HK-2 (cell line): ENCODE data around the gene DDIAS.
"Not testable (repeated sequence)": the region's sequence is repeated elsewhere in the genome, so short reads cannot be mapped to it uniquely, and the experiment has no call there.

ENCODE experiments used
- DNase-seq: peaks from one replicate; pipeline ENCODE4 v3.0.0-alpha.2; 2018; ENCODE audit not compliant: unreplicated experiment

Gene DDIAS, protein sequence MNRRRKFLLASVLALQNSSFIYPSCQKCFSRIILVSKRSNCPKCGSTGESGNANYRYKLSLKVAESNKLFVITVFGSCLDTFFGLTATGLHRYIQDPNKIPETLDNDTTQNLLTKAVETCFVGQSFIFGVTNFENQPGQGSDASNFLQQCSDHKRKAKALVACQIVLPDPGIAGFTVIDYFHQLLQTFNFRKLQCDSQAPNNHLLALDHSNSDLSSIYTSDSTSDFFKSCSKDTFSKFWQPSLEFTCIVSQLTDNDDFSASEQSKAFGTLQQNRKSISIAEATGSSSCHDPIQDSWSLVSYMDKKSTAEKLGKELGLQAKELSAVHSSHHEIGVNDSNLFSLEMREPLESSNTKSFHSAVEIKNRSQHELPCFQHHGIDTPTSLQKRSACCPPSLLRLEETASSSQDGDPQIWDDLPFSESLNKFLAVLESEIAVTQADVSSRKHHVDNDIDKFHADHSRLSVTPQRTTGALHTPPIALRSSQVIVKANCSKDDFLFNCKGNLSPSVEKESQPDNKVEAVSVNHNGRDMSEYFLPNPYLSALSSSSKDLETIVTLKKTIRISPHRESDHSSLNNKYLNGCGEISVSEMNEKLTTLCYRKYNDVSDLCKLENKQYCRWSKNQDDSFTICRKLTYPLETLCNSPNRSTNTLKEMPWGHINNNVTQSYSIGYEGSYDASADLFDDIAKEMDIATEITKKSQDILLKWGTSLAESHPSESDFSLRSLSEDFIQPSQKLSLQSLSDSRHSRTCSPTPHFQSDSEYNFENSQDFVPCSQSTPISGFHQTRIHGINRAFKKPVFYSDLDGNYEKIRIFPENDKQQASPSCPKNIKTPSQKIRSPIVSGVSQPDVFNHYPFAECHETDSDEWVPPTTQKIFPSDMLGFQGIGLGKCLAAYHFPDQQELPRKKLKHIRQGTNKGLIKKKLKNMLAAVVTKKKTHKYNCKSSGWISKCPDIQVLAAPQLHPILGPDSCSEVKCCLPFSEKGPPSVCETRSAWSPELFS

DNA sequence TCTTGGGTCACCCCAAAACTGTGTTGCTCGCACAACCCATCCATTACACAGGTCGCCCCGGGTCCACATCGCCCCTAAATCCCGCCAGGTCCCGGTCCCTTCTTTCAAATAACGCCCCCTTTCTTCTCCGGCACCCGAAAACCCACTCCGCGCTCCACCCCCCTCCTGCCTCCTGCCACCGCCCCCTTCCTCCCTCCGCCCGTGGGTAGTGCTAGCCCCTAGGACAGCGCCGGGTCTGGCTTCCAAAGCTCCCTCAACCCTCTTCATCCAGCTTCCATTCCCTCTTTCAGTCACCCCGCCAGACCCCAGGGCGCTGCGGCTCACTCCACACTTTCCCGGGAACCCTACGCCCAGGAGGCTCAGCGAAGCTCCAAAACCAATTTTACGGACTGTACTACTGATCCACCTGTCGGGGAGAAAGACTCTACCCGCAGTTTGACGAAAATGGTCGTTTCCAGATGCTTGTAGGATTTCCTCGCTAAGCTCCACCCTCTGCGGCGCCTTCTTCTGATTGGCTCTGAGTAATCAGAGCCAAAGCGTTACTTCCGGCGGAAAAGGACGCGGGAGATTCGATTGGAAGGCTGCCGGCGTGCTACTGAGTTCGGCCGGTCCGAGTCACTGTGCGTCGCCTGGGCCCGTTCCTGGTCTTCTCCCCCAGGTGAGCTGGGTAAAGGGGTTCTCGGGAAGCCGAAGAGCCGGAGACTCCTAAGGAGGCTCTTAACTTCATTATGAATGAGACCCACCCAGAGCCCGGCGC, at the start of gene DDIAS:
Gene DDIAS (plus strand): TSS at position 572 of the 757 bp plus-strand sequence. CDS start 13,003 bp downstream, outside the sequence.
- peak; percentile 85 for DNase-seq

DNA sequence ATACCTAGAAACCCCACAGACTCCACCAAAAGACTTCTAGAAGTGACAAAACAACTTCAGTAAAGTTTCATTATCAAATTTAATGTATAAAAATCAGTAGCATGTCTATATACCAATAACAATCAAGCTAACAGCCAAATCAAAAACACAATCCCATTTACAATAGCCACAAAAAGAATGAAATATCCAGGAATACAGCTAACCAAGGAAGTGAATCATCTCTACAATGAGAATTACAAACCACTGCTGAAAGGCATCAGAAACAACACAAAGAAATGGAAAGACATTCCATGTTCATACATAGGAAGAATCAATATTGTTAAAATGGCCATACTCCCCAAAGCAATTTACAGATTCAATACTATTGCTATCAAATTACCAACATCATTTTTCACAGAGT, 47.3 kb upstream of the DDIAS start:
- DNase-seq: no peak

DNA sequence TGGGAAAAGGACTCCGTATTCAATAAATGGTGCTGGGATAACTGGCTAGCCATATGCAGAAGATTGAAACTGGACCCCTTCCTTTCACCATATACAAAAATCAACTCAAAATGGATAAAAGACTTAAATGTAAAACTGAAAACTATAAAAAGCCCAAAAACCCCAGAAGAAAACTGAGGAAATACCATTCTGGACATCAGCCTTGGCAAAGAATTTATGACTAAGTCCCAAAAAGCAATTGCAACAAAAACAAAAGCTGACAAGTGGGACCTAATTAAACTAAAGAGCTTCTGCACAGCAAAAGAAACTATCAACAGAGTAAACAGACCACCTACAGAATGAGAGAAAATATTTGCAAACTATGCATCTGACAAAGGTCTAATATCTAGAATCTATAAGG, 46.6 kb upstream of the DDIAS start:
- DNase-seq: not testable (repeated sequence)

DNA sequence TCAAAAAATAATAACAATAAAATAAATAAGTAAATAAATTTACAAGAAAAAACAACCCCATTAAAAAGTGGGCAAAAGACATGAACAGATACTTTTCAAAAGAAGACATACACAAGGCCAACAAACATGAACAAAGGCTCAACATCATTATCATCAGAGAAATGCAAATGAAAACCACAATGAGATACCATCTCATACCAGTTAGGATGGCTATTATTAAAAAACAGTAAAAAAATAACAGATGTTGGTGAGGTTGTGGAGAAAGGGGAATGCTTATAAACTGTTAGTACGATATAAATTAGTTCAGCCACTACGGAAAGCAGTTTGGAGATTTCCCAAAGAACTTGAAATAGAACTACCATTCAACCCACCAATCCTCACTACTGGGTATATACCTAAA, 45.9 kb upstream of the DDIAS start:
- no peak for DNase-seq

DNA sequence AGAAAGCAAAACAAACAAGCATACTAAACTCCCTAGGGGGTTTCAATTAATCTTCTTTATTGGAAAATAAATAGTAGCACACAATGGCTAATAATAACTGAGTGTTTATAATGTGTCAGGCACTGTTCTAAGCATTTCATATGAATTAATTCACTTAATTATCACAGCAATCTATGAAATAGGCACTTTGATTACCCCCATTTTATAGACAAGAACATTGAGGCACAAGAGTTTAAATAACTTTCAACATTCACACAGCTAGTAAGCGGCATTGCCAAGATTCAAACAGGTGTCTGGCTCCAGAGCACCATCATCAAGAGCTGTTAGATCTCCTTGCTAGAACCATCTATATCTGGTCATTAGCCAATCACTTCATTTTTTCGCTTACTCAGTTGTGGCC, 44.4 kb upstream of the DDIAS start:
- DNase-seq: no peak

DNA sequence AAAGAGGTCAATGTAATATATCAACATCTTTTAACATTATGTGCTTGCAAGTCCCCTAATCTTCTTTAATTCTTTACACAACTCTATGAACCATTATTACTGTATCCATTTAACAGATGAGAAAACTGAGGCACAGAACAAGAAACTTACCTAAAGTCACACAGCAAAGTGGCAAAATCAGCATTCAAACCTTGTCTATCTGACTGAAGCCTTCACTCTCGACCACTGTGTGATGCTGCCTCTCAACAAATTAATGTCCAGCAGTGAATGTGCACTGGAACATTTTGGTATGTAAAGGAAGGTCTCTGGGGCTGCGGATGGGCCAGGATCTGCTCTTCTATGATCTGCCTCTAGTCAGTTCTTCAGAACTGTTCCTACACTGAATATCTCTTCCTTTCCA, 43.4 kb upstream of the DDIAS start:
- no peak for DNase-seq

DNA sequence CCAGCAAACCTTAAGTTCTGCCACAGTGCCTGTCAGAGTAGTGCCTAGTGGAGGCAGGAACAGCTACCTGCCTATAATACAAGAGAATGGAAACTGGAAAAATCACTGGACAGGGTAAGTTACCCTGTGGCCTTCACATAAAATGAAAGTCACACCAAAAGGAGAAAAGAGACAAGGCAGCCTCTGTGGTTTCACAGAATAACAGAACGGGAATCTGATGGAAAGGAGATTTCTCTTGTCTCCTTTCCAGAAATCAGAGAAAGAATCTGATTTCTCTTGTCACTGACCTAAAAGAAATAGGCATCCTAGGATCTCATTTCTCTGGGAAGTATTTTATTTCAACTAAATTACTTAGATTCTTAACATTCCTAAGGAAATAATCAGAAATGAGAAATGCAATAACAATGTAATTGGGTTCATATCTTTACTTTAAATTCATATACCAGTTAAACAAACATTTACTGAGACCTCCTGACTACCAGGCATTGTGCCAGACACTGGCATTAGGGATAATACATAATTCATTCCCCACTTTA, 42.9 kb upstream of the DDIAS start:
- DNase-seq: peak; percentile 11

DNA sequence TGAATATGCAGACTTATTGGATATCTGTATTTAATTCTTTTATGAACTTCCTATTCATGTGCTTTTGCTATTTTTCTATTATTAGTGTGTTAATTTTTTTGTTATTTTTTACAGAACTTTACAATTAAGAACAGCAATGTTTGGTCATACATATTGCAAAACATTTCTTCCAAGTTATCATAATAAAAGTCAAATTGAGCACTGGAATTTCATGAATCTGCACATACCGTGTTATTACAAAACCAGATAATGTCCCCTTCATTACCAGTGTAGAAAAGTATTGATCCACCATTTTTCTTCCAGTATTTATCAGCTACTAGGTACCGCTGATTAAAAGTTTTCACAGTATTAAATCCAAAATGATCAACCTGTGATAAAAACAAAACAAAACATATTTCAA, 41.8 kb upstream of the DDIAS start:
- no peak for DNase-seq

DNA sequence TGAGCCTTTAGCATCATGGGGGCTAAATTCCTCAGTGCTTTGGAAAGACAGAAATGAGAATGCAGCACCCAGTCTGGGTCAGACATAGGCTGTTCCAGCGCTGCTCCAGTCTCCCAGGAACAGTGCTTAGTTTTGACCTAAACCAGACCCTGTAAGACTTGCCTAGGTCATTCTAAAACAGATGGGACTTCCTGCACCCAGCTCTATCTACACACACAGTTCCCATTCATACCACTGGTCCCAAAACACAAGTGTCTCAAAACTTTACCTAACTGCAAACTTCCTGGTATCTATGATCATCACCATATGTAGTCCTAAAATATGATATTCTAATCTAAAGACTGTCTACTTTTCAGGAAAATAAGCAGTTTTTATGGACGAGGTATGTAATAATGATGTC, 39.2 kb upstream of the DDIAS start:
- DNase-seq: no peak

DNA sequence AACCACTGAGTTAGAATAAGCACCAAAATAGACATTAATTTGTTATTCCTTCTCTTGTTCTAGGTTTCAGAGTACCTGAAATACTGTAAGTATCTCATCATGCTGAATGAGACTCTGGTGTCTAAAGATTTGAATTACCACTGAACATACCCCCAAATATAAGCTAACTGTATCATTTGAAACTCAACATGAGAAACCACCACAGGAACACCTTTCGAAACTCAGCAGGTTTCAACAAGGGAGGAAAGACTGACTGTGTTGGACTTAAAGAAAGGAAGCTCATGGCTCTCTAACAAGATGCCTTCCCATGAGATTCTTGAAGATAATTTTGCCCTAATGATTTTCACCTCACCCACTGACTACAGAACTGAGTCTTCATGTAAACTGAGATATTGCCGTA, 38.3 kb upstream of the DDIAS start:
- DNase-seq: no peak

DNA sequence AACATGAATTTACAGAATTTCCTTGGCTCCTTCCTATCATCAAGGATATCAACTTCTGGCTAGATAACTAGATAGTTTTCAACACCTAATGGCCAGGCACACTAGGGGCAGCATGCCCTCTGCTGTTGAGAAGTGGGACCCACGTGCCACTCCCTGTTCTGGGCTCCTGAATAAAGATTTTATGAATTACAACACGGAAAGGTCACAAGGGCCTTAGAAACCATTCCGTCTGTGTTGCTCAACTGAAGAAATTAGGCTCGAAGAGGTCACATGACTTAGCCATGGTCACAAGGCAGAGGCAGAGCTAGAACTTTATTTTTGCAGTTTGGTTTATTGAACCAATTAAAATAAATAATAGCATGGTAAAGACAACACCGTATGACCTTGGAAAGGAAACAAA, 37.3 kb upstream of the DDIAS start:
- peak; percentile 22 for DNase-seq

DNA sequence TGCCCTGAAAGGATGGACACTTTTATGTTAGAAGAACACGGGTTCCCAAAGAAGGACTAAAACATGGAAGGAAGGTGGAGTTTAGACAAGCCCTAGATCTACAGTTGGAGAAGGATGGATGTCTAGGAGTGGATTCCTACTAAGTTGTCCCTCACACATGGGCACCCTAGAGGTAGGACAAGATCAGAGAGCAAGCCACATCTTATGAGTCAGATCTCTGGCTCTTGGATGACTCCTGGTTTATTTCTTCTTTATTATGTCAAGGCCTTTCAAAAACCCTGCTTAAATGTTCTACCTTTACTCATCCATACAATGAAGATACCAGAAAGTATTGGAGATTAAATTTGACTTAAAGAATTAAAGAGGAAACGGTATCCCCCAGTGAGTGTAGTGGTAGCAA, 35.7 kb upstream of the DDIAS start:
- DNase-seq: no peak

DNA sequence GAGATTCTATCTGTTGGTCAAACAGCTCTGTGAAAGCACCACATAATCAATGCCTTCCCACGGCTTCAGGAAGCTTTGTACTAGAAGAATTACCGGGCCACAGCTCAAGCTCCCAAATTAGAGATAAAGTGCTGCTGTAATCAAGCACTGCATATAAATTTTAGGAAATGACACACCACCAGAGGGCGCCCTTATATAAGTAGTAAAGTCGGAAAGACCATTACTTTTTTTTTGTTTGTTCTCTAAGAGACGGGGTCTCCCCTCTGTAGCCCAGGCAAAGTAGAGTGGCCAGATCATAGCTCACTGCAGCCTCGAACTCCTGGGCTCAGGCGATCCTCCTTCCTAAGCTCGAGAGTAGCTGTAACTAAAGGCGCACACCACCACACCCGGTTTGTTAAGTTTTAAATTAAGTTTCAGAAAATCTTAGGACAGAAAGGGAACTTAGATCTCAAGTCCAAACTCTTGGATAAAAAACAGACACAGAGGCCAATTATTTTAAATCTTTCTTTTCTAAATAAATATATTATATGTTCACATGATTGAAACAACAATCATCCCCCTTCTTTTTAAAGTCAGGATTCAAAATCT, 33.9 kb upstream of the DDIAS start:
- DNase-seq: peak; percentile 37

DNA sequence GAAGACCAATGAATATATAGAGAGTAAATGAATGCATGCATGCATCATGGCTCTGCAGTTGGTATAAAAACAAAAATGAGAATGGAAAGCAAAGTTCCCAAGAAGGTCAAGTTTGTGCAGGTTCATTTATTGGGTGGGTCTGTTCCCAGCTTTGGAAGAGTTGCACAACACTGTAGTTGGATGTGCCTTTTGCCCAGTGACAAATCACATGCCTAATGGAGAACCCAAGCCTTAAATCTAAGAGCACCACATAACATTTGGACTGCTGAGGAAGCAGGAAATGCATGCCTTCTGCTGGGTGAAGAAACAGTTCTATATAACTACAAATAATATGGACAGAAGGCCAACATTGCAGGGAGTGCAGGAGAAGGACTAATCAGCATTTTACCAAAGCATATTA, 31.9 kb upstream of the DDIAS start:
- DNase-seq: no peak

DNA sequence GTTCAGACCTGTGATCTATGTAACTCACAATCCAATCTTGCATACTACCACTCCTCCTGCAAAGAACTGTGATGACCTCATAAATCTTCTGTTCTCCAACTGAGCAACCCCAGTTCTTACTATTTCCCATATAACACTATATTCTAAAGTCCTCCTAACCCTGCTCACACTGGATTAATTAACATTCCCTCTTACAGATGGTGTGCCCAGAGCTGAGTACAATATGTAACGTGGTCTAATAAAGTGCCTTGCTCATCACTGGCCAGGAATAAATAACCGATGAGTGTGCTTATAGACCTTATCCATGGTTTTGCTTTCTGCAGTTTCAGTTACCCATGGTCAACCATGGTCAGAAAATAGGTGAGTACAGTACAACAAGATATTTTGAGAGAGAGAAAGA, 29.9 kb upstream of the DDIAS start:
- DNase-seq: no peak

DNA sequence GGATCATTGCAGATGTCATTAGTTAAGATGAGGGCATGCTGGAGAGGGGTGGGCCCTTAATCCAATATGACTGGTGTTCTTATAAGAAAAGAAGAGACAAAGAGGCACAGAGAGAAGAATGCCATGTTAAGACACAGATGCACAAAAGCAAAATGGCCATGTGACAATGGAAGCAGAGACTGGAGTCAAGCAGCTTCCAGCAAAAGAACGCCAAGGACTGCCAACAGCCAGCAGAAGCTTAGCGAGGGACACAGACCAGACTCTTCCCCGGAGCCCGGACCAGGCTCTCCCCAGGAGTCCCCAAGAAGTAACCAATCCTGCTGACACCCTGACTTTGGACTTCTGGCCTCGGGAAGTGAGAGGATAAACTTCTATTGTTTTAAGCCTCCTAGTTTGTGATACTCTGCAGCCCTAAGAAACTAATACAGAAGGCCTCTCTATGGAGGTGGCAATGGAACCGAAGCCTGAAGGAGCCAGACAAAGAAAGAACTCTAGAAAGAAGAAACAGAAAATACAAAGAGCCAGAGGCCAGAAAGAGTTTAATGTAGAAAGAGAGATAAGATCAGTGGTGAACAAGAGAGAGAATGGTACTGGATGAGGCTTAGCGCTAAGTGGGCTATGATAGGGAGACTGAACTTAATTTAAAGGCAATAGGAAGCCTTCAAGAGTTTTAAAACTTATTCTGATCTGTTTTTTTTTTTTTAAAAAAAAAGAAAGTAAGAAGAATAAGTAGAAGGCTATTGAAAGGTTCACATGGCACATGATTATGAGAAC, 29.0 kb upstream of the DDIAS start:
- DNase-seq: no peak

DNA sequence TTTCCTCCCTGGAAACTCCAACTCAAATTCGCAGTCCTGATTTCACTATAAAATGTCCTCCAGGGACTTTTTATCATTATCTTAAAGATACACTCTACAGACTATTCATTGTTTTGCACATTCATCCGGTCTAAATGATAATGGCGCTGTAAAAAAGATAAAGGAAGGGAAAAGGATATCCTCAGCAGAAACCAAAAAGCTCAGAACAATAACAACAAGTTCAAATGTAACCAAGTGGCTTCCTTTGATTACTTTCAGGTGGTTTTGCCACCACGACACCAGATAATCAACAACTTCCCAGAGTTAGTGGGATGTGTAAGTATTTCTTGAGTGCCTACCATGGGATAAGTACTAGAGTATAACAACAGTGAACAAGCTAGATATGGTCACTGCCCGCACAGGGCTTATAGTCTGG, 27.6 kb upstream of the DDIAS start:
- DNase-seq: no peak

DNA sequence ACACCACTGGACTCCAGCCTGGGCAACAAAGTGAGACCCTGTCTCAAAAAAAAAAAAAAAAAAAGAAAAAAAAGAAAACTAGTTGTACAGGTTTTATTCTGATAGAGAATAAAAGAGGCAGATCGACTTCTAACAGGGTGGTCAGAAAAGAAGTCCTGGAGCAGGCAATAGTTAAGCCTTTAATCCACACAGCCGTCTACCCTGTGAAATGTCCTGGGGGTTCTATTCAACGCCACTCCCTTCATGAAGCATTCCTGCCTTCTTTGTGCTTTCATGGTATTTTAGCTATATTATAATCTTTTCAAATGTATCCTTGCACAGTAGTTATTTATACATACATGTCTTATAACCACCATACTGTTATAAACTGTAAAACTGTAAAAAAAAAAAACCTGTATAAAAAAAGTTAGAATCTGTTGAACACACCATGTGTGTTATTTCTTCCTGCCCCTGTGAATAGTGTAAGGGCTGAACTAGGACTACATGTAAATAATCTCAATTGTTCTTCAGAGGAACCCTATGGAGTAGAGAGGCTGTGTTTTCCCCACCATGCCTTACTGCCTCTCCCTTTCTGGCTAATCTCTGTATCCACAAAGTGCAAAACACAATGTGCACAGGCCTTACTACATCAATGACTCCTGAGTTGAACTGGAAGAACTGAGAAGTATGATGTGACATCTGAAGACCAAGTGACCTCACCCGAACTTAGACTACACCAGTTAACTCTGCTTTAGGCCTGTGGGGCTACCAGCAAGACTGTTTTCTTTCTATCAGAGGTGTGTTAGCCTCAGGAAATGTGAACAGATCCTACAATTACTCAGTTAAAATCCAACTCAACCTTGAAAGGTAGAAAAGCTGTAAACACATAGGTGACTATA, 26.7 kb upstream of the DDIAS start:
- DNase-seq: no peak

DNA sequence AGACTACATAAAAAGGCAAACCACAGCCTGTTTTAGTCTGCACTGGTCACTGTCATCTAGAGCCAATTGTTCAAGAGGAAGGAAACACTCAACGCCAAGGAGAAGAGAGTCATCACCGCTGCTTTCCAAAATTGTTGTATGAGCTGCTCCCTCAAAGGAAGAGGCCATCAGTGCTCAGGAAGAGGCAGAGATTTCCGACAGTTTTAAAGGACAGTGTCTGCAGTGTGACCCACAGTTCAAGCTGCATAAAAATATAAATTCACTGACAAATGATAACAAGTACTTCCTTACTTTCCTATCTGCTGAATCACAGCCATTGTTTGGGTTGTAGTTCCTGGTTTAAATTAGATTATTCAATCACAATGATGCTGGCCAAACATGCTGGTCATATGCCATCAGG, 17.7 kb upstream of the DDIAS start:
- no peak for DNase-seq
